H1 (cell line): ENCODE data around the gene PSME4. TPM values are rescaled to one million over a fixed set of nuclear protein-coding genes. Genes with fewer than 3 reads are reported as not detected.

Experiments used
- CTCF ChIA-PET: fragments of 300-600 bp; sonication (Branson Sonifier 250); formaldehyde crosslinking; loops from one replicate; lab custom pipeline; 2021; ENCODE audit not compliant: partially characterized antibody; lab: Charles Lee
- POLR2A ChIA-PET: fragments of 300-600 bp; sonication (Branson Sonifier 250); formaldehyde crosslinking; loops from one replicate; lab custom pipeline; 2021; ENCODE audit warnings: inconsistent platforms; ENCODE audit not compliant: partially characterized antibody; lab: Charles Lee
- DNase-seq, 2 experiments: peaks; one replicate each; pipeline versions ENCODE4 v3.0.0 to v3.0.0-alpha.2; 2010 to 2022; ENCODE audit warnings: low spot score in 2 of 2, low read depth in 1 of 2, mixed read lengths in 1 of 2
- FAIRE-seq: peaks from 2 replicates; lab custom pipeline; 2011; peaks lifted over from hg19 to GRCh38; lab: Jason Lieb, UNC
- H2AFZ ChIP-seq: 2 replicates; pipeline ENCODE4 v1.8.1; 2012; ENCODE audit warnings: low read length, inconsistent platforms
- H2AK5ac ChIP-seq: 2 replicates; pipeline ENCODE4 v1.6.1; 2013; ENCODE audit warnings: low read depth, low read length
- H2BK120ac ChIP-seq: replicated peaks from 2 replicates; pipeline ENCODE3; 2013; ENCODE audit warnings: low read depth, low read length, inconsistent platforms
- H2BK12ac ChIP-seq: 2 replicates; pipeline ENCODE4 v1.6.1; 2013; ENCODE audit warnings: low read depth, low read length
- H2BK15ac ChIP-seq: 2 replicates; pipeline ENCODE4 v1.6.1; 2013; ENCODE audit warnings: low read length
- H2BK20ac ChIP-seq: 2 replicates; pipeline ENCODE4 v1.6.1; 2013; ENCODE audit warnings: low read length
- H2BK5ac ChIP-seq: 2 replicates; pipeline ENCODE4 v1.6.1; 2013; ENCODE audit warnings: low read depth, low read length
- H3K14ac ChIP-seq: 2 replicates; pipeline ENCODE4 v1.6.1; 2013; ENCODE audit warnings: inconsistent platforms; ENCODE audit not compliant: insufficient read length
- H3K18ac ChIP-seq: 2 replicates; pipeline ENCODE4 v1.6.1; 2013; ENCODE audit warnings: low read length; ENCODE audit errors: extremely low read depth
- H3K23ac ChIP-seq: 2 replicates; pipeline ENCODE4 v1.6.1; 2013; ENCODE audit warnings: inconsistent platforms; ENCODE audit not compliant: insufficient read length
- H3K23me2 ChIP-seq: 2 replicates; pipeline ENCODE4 v1.6.1; 2013; ENCODE audit warnings: low read depth, low read length
- H3K27ac ChIP-seq: 2 replicates; pipeline ENCODE4 v1.6.1; 2011; ENCODE audit warnings: low read depth, low read length, inconsistent platforms
- H3K27me3 ChIP-seq, 4 experiments: replicated peaks in 1 of 4; 1 replicate in 1 of 4; 2 replicates in 3 of 4; pipeline versions ENCODE4 v1.6.1 to v1.8.1; 2011 to 2013; ENCODE audit warnings: low read length in 3 of 4, mild to moderate bottlenecking in 3 of 4, inconsistent platforms in 2 of 4, mixed read lengths in 2 of 4, moderate library complexity in 1 of 4; ENCODE audit not compliant: control insufficient read depth in 3 of 4, insufficient read depth in 3 of 4; ENCODE audit errors: extremely low read depth in 1 of 4
- H3K36me3 ChIP-seq, 4 experiments: 2 replicates each; pipeline versions ENCODE4 v1.6.1 to v1.8.1; 2011 to 2013; ENCODE audit warnings: mild to moderate bottlenecking in 4 of 4, low read length in 3 of 4, moderate library complexity in 2 of 4, control low read depth in 1 of 4, inconsistent platforms in 1 of 4; ENCODE audit not compliant: insufficient read depth in 4 of 4, control insufficient read depth in 2 of 4
- H3K4ac ChIP-seq: replicated peaks from 2 replicates; pipeline ENCODE3; 2013; ENCODE audit warnings: low read length, low read depth, mixed read lengths, inconsistent platforms; ENCODE audit not compliant: insufficient read length
- H3K4me1 ChIP-seq, 4 experiments: replicated peaks in 1 of 4; 1 replicate in 1 of 4; 2 replicates in 3 of 4; pipeline versions ENCODE4 v1.6.1 to v1.8.1; 2011 to 2013; ENCODE audit warnings: low read length in 3 of 4, inconsistent platforms in 2 of 4, mixed read lengths in 1 of 4; ENCODE audit not compliant: insufficient read depth in 4 of 4, control insufficient read depth in 3 of 4
- H3K4me2 ChIP-seq, 2 experiments: 2 replicates each; pipeline versions ENCODE4 v1.6.1 to v1.8.1; 2011 to 2013; ENCODE audit warnings: low read depth in 2 of 2, low read length in 2 of 2, control low read depth in 1 of 2, inconsistent platforms in 1 of 2, mild to moderate bottlenecking in 1 of 2; ENCODE audit not compliant: insufficient read depth in 1 of 2
- H3K4me3 ChIP-seq, 4 experiments: fragments of 200-600, 300-600 bp in 1 of 4; sonication (generic), shearing (Covaris generic), sonication (Bioruptor Twin) in 1 of 4; 2 replicates each; pipeline versions ENCODE4 v1.5.1 to v1.8.1; 2011 to 2016; ENCODE audit warnings: low read length in 4 of 4, low read depth in 3 of 4, control low read depth in 2 of 4, inconsistent platforms in 2 of 4, mild to moderate bottlenecking in 2 of 4, mixed read lengths in 1 of 4, moderate library complexity in 1 of 4; ENCODE audit not compliant: insufficient read depth in 2 of 4; ENCODE audit errors: extremely low read depth in 1 of 4
- H3K56ac ChIP-seq: replicated peaks from 2 replicates; pipeline ENCODE3; 2013; ENCODE audit warnings: low read depth, mild to moderate bottlenecking, mixed read lengths, low read length, inconsistent platforms; ENCODE audit not compliant: insufficient read length
- H3K79me1 ChIP-seq: 2 replicates; pipeline ENCODE4 v1.6.1; 2013; ENCODE audit warnings: low read depth, low read length, control low read depth
- H3K79me2 ChIP-seq, 2 experiments: 2 replicates each; pipeline versions ENCODE4 v1.6.1 to v1.8.1; 2012 to 2013; ENCODE audit warnings: low read length in 2 of 2, mild to moderate bottlenecking in 2 of 2, inconsistent platforms in 1 of 2; ENCODE audit not compliant: insufficient read depth in 2 of 2, control insufficient read depth in 1 of 2
- H3K9ac ChIP-seq, 4 experiments: replicated peaks in 1 of 4; 1 replicate in 1 of 4; 2 replicates in 3 of 4; pipeline versions ENCODE4 v1.6.1 to v1.8.1; 2011 to 2013; ENCODE audit warnings: low read depth in 3 of 4, low read length in 3 of 4, control low read depth in 2 of 4, mild to moderate bottlenecking in 2 of 4, moderate library complexity in 2 of 4, inconsistent platforms in 1 of 4; ENCODE audit errors: extremely low read depth in 1 of 4
- H3K9me3 ChIP-seq, 2 experiments: 2 replicates each; pipeline versions ENCODE4 v1.6.1 to v1.8.1; 2012 to 2013; ENCODE audit warnings: mild to moderate bottlenecking in 2 of 2, moderate library complexity in 2 of 2, control low read depth in 1 of 2, inconsistent platforms in 1 of 2, low read depth in 1 of 2, low read length in 1 of 2, mixed read lengths in 1 of 2; ENCODE audit not compliant: insufficient read depth in 2 of 2
- H4K20me1 ChIP-seq, 2 experiments: replicated peaks in 1 of 2; 2 replicates each; pipeline versions ENCODE3 to v1.8.1; 2011 to 2013; ENCODE audit warnings: inconsistent platforms in 2 of 2, low read length in 2 of 2, mild to moderate bottlenecking in 1 of 2; ENCODE audit not compliant: insufficient read depth in 2 of 2, control insufficient read depth in 1 of 2
- H4K5ac ChIP-seq: 2 replicates; pipeline ENCODE4 v1.6.1; 2013; ENCODE audit warnings: low read length, low read depth, mixed read lengths, inconsistent platforms; ENCODE audit not compliant: insufficient read length
- H4K8ac ChIP-seq: 2 replicates; pipeline ENCODE4 v1.8.0; 2013; ENCODE audit warnings: mild to moderate bottlenecking, moderate library complexity, low read length, inconsistent platforms; ENCODE audit not compliant: insufficient read depth; ENCODE audit errors: extremely low read depth
- H4K91ac ChIP-seq: replicated peaks from 2 replicates; pipeline ENCODE3; 2013; ENCODE audit warnings: low read length, mixed read lengths, inconsistent platforms; ENCODE audit not compliant: insufficient read length
- ASH2L ChIP-seq: fragments of 200-600, 300-600 bp; sonication (generic); IDR thresholded peaks from one replicate; pipeline ENCODE4 v1.7.1; 2017; ENCODE audit warnings: low read length
- CBX8 ChIP-seq: fragments of 300-800, 300-1000 bp; sonication (generic); IDR thresholded peaks from 2 replicates; pipeline ENCODE4 v1.7.1; 2016; ENCODE audit warnings: low read depth, low read length, borderline replicate concordance
- CHD1 ChIP-seq: IDR thresholded peaks from 2 replicates; pipeline ENCODE4 v1.6.1; 2012; ENCODE audit warnings: low read depth, low read length, improper control_type of control experiment
- CHD2 ChIP-seq: IDR thresholded peaks from 2 replicates; pipeline ENCODE4 v1.6.1; 2012; ENCODE audit warnings: low read length, improper control_type of control experiment
- EP300 ChIP-seq, 2 experiments: IDR thresholded peaks; 1 replicate in 1 of 2; 2 replicates in 1 of 2; pipeline ENCODE4 v1.6.1; 2011 to 2012; ENCODE audit warnings: low read depth in 2 of 2, low read length in 2 of 2, mild to moderate bottlenecking in 2 of 2, borderline replicate concordance in 1 of 2, inconsistent platforms in 1 of 2, moderate library complexity in 1 of 2
- JUND ChIP-seq: IDR thresholded peaks from 2 replicates; pipeline ENCODE4 v1.6.1; 2011; ENCODE audit warnings: mild to moderate bottlenecking, improper control_type of control experiment, low read length
- KDM4A ChIP-seq: IDR thresholded peaks from one replicate; pipeline ENCODE4 v1.7.1; 2012; ENCODE audit warnings: low read depth, mild to moderate bottlenecking, moderate library complexity, low read length, inconsistent platforms; ENCODE audit not compliant: severe bottlenecking
- NANOG ChIP-seq: IDR thresholded peaks from 2 replicates; pipeline ENCODE4 v1.6.1; 2011; ENCODE audit warnings: low read length, low read depth, mild to moderate bottlenecking, inconsistent platforms; ENCODE audit not compliant: insufficient read depth, poor library complexity, severe bottlenecking
- PHF8 ChIP-seq: fragments of 200-600 bp; sonication (generic); conservative IDR thresholded peaks from 2 replicates; pipeline ENCODE4 v1.7.1; 2012; ENCODE audit warnings: low read depth, mild to moderate bottlenecking, inconsistent platforms, low read length, moderate library complexity
- POU5F1 ChIP-seq: IDR thresholded peaks from 2 replicates; pipeline ENCODE4 v1.6.1; 2011; ENCODE audit warnings: low read depth, mild to moderate bottlenecking, low read length, moderate library complexity
- WGBS, 2 experiments: shearing (Covaris generic) in 1 of 2; methylation state at CpG; one replicate each; pipeline versions ENCODE4 v1.1.6 to v1.1.7; 2013 to 2015; ENCODE audit warnings: low lambda C conversion rate in 2 of 2, mixed read lengths in 2 of 2, inconsistent platforms in 1 of 2, low coverage in 1 of 2, missing lambda C conversion rate in 1 of 2; ENCODE audit not compliant: insufficient replicate concordance in 2 of 2, insufficient coverage in 1 of 2, insufficient read length in 1 of 2; ENCODE audit errors: extremely low coverage in 1 of 2, missing lambda C conversion rate in 1 of 2; 5-methylcytosine and 5-hydroxymethylcytosine counted together
- polyA plus RNA-seq, 7 experiments: library from polyadenylated mRNA; depleted of rRNA in 3 of 7; stranded (reverse) in 5 of 7; unstranded in 2 of 7; fragments of >200 nt in 5 of 7; fragments of 200-250 nt in 2 of 7; gene quantifications; 1 replicate in 5 of 7; 2 replicates in 1 of 7; 4 replicates in 1 of 7; pipeline versions ENCODE4 v1.2.1 to v1.2.3, GENCODE V29; 2011 to 2013; ENCODE audit warnings: missing spikeins in 2 of 7, mixed read lengths in 2 of 7
- total RNA-seq: library from RNA; stranded (reverse); fragmentation: NEBNext Ultra II Directional; extraction: Animal tissue kit (Norgen Biotek cat#: 25700); gene quantifications from 2 replicates; pipeline ENCODE4 v1.2.1, GENCODE V29; 2021

Gene PSME4
- total and polyA plus RNA-seq, 2 of the 8 experiments (the other 6 are each of a cell fraction or from before 2014, with no cell fraction given), result 42.2 to 116 TPM

DNA sequence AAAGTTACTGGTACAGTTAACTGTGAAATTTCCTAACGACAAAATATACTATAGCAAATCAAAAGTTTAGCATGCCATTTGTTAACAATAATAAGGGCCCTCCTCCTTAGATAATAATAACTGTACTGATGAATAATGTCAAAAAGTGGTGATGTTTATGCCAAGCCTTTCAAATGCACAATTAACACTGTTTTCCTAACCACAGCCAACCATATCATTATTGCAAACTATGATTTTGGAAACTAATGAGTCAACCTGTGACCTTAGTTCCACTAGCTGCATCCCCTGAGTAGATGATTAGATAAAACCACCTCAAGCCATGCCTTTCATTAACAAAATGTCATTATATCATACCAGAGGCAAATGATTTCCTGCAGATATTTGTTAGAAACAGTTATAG is 85.9 kb downstream of the PSME4 start:
- ChIA-PET CTCF (interaction anchor here (1.8 kb wide), 1 partner anchor 13 kb away, joined by 3 read pairs; no protein-coding TSS in a partner anchor), POLR2A (interaction anchor here (1.1 kb wide), 1 partner anchor 8 kb away, joined by 3 read pairs; no protein-coding TSS in a partner anchor)
- Histone ChIP-seq H2BK15ac (no peak overlapping the region), H2AK5ac (no peak overlapping the region), H2AFZ (no peak overlapping the region), H4K5ac (no peak overlapping the region), H3K9me3 (no peaks in the 10 kb centered on the region), H3K27me3 (no peaks in the 10 kb centered on the region), H4K8ac (no peak overlapping the region), H4K91ac (no peak overlapping the region), H3K56ac (no peak overlapping the region), H2BK120ac (no peak overlapping the region), H3K23ac (no peak overlapping the region), H3K36me3 (peaks cover 18 to 72% (median 53%) of the 10 kb centered on the region in 4 experiments), H4K20me1 (peaks cover 0 to 2% of the 10 kb centered on the region in 2 experiments), H3K14ac (no peak overlapping the region), H3K23me2 (no peaks in the 10 kb centered on the region), H2BK20ac (no peak overlapping the region), H3K79me1 (no peaks in the 10 kb centered on the region), H3K4me1 (no peaks in the 10 kb centered on the region), H3K4me3 (no peak overlapping the region), H3K4ac (no peak overlapping the region), H2BK5ac (no peak overlapping the region), H3K18ac (no peak overlapping the region), H3K79me2 (no peaks in the 10 kb centered on the region), H2BK12ac (no peak overlapping the region), H3K9ac (no peak overlapping the region), H3K27ac (no peak overlapping the region), H3K4me2 (no peak overlapping the region)
- TF ChIP-seq ASH2L (no peak), KDM4A (no peak), POU5F1 (no peak), JUND (no peak), EP300 (IDR thresholded peaks at IDR 0.05; ENCODE audit: borderline replicate concordance in 1 of 2, low read depth in 2 of 2, low read length in 2 of 2) (no peak), NANOG (no peak), CBX8 (no peak), CHD1 (no peak), CHD2 (no peak), PHF8 (no peak)
- FAIRE-seq (no peak), DNase-seq (no peak)
- 95% methylated on average over 1 of the region's 1 CpG; no CpG with 5 or more reads in 1 of the 2 experiments for WGBS, 2 experiments
